OCI-LY3 (cell line): Measurements from ENCODE around the gene TNRC18.

ENCODE experiments used
- CTCF ChIP-seq: fragments of 200-600, 300-600 bp; sonication (generic); IDR thresholded peaks from 2 replicates; pipeline ENCODE4 v1.5.1; 2014; ENCODE audit warnings: antibody characterized with exemption, low read length, low read depth
- EZH2phosphoT487 ChIP-seq: fragments of 200-600 bp; shearing (Covaris generic); IDR thresholded peaks from 2 replicates; pipeline ENCODE4 v1.6.1; 2018; ENCODE audit warnings: antibody characterized with exemption, mixed run types, low read depth

- no peak for TF ChIP-seq CTCF
- no peak for TF ChIP-seq EZH2phosphoT487
Observed at GRCh38 chr7:5349437-5350173, 74.0 kb downstream of the TNRC18 start.
